ENCODE measurements around the gene ELP2.
"Not testable (repeated sequence)": the region's sequence is repeated elsewhere in the genome, so short reads cannot be mapped to it uniquely, and the experiment has no call there.

ELP2 gene

GRCh38 chr18:36191711-36192110 lies 62.0 kb downstream of the ELP2 start:
- no peak for DNase-seq

- DNase-seq: no peak
These were observed 65.1 kb downstream of the ELP2 start for GRCh38 chr18:36194600-36195315.

- DNase-seq: no peak
These were observed 65.9 kb downstream of the ELP2 start for GRCh38 chr18:36195427-36196122.

GRCh38 chr18:36196238-36196995 lies 66.7 kb downstream of the ELP2 start:
- no peak for DNase-seq

GRCh38 chr18:36197511-36198166 lies 67.9 kb downstream of the ELP2 start:
- no peak for DNase-seq

GRCh38 chr18:36199691-36200295 lies 70.1 kb downstream of the ELP2 start:
- no peak for DNase-seq

- no peak for DNase-seq
These were observed 70.7 kb downstream of the ELP2 start for GRCh38 chr18:36200354-36200771.

GRCh38 chr18:36201765-36202164 lies 72.1 kb downstream of the ELP2 start:
- DNase-seq: no peak

- DNase-seq: no peak
These were observed 73.7 kb downstream of the ELP2 start for GRCh38 chr18:36203360-36203895.

GRCh38 chr18:36205166-36205565 lies 75.5 kb downstream of the ELP2 start:
- no peak for DNase-seq

- no peak for DNase-seq
These were observed 77.6 kb downstream of the ELP2 start for GRCh38 chr18:36207303-36207702.

- not testable (repeated sequence) for DNase-seq
These were observed 78.3 kb downstream of the ELP2 start for GRCh38 chr18:36207969-36208368.

GRCh38 chr18:36211612-36212065 lies 81.9 kb downstream of the ELP2 start:
- no peak for DNase-seq

- DNase-seq: no peak
These were observed 82.8 kb downstream of the ELP2 start for GRCh38 chr18:36212301-36213171.

GRCh38 chr18:36214811-36215210 lies 85.1 kb downstream of the ELP2 start:
- no peak for DNase-seq

GRCh38 chr18:36215577-36215976 lies 85.9 kb downstream of the ELP2 start:
- no peak for DNase-seq

- no peak for DNase-seq
These were observed 87.6 kb downstream of the ELP2 start for GRCh38 chr18:36217348-36217747.

GRCh38 chr18:36229188-36229587 lies 99.5 kb downstream of the ELP2 start:
- DNase-seq: no peak

Data from activated CD4-positive, CD25-positive, alpha-beta regulatory T cell treated with anti-CD3 and anti-CD28 coated beads, Interleukin-2, amount 50 U/mL, for 72 hours (primary cell).